Measurements from ENCODE around the gene ASAP2.

Gene ASAP2

GRCh38 chr2:9374071-9374730, 167.6 kb downstream of the ASAP2 start:
- H3K4me3 ChIP-seq (ENCODE audit: low read depth, low read length), result no peak overlapping the region

GRCh38 chr2:9375857-9376428, 169.3 kb downstream of the ASAP2 start:
- H3K4me3 ChIP-seq (ENCODE audit: low read depth, low read length), result no peak overlapping the region

GRCh38 chr2:9377461-9378097, 171.0 kb downstream of the ASAP2 start:
- no peak overlapping the region for H3K4me3 ChIP-seq (ENCODE audit: low read depth, low read length)

GRCh38 chr2:9378433-9379390, 172.1 kb downstream of the ASAP2 start:
- no peak overlapping the region for H3K4me3 ChIP-seq (ENCODE audit: low read depth, low read length)

DNA sequence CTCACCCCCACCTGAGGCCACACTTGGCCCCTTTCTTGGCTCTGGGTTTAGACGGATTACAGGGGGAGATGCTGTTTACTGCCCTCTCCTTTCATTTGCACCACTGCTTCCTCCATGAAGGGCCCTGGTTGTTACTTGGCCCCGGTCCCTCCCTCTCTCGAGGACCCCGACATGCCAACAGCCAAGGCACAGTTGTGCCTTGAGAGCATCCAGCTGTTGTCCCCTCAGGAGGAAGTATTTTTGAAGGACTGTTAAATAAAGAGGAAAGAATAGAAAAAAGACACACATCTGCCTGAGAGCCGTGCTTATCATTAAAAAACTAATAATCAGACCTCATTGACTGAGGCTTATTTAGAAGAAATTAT, 172.8 kb downstream of the ASAP2 start:
- H3K4me3 ChIP-seq (ENCODE audit: low read depth, low read length), result no peak overlapping the region

DNA sequence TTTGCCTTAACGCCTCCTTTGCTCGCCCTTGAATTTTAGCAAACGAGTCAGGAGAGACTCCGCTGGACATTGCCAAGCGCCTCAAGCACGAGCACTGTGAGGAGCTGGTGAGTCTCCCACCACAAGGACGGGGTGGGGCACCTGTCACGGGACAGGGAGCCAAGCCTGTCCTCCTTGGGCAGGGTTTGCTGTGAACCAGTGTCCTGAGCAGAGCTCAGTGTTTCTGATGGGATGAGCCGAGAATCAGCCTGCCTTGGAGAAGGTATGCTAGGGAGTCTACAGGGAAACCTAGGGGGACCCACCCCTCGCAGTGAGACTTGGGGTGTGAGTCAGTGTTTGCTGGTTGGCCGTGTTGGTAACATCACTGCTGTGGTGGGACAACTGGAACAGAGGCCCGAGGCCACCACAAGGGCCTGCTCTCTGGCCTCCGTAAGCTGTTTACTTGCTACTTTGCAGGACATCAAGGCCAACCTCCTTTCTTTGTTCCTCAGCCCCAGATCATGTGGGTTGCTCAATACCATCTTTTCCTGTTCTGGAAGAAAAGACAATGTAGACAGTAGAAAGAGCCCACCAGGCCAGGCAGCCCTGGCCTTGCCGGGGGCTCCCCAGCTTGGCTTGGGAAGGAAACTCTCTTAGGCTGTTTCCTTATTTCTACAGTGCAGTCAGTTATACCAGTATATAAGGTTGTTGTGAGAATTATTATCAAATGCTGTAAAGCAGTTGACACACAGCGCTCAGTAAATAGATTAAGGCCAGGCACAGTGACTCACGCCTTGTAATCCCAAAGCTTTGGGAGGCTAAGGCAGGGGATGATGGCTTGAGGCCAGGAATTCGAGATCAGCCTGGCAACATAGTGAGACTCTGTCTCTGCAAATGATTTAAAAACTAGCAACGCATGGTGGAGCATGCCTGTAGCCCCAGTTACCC, 174.4 kb downstream of the ASAP2 start:
- H3K4me3 ChIP-seq (ENCODE audit: low read depth, low read length), result no peak overlapping the region

GRCh38 chr2:9382604-9383235, 176.1 kb downstream of the ASAP2 start:
- no peak overlapping the region for H3K4me3 ChIP-seq (ENCODE audit: low read depth, low read length)

GRCh38 chr2:9384521-9384920, 177.9 kb downstream of the ASAP2 start:
- no peak overlapping the region for H3K4me3 ChIP-seq (ENCODE audit: low read depth, low read length)

DNA sequence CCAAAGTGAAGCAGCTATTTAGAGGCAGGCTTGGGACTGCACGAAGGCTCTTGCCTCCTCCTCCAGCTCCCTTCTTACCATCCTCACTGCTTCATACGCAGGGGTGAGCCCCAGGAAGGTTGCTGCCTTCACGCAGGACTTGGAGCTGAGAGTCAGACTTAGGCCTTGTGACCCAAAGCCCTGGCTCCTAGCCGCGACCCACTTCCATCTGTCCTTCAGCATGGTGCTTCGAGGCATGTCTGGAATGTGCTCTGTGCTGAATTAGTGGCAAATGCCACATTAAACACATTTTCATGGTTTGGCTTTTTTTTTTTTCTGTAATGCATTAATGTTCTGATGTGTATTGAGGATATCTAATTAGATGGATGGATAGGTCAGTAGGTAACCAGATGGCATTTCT, 179.2 kb downstream of the ASAP2 start:
- no peak overlapping the region for H3K4me3 ChIP-seq (ENCODE audit: low read depth, low read length)

- no peak overlapping the region for H3K4me3 ChIP-seq (ENCODE audit: low read depth, low read length)
Observed at GRCh38 chr2:9388199-9388681, 181.6 kb downstream of the ASAP2 start.

GRCh38 chr2:9388950-9389911, 182.6 kb downstream of the ASAP2 start:
- no peak overlapping the region for H3K4me3 ChIP-seq (ENCODE audit: low read depth, low read length)

- no peak overlapping the region for H3K4me3 ChIP-seq (ENCODE audit: low read depth, low read length)
Observed at GRCh38 chr2:9390151-9390850, 183.7 kb downstream of the ASAP2 start.

DNA sequence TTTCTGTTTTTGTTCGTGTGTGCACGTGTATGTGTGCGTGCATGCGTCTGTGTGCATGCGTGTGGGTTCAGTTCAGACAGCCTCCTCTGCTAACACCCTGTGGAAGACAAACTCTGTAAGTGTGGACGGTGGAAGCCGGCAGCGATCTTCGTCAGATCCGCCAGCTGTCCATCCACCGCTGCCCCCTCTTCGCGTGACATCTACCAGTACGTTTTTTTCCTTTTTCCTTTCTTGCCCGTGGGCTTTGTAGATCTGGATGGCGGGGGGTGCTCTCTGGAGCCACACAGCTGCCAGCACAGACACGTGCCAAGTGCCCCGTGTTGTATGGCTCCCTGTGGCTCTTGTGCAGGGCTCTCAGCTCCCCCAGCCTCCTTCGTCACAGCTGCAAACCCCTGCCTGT, 184.4 kb downstream of the ASAP2 start:
- no peak overlapping the region for H3K4me3 ChIP-seq (ENCODE audit: low read depth, low read length)

DNA sequence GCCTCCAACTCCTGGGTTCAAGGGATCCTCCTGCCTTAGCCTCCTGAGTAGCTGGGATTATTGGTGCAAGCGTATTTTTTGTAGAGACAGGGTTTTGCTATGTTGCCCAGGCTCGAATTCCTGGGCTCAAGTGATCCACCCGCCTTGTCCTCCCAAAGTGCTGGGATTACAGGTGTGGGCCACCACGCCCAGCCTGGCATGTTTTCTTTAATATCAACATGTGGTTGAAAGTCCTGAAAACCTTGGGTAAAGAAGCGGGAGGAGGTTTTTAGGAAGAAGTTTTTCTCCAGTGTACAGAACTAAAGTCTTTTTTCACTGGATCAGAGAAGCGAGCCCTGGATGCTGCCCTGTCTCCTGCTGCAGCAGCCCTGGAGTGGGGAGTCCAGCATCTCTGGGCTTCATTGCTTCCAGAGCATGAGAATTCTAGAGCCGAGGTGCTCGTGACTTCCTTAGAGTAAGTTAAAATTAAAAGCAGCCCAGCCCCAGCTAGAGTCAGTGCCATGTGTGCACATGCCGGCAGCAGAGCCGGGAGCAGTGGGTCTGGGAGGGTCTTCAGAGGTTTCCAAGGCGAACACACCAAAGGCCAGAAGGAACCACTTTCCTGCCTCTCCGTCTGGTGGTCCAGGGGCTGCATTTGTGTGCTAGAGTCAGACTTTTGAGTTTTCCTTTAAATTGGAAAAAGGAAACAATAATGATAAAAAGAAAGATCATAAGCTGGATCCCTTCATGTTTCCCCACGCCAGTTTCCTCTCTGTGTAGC, 185.5 kb downstream of the ASAP2 start:
- H3K4me3 ChIP-seq (ENCODE audit: low read depth, low read length), result no peak overlapping the region

DNA sequence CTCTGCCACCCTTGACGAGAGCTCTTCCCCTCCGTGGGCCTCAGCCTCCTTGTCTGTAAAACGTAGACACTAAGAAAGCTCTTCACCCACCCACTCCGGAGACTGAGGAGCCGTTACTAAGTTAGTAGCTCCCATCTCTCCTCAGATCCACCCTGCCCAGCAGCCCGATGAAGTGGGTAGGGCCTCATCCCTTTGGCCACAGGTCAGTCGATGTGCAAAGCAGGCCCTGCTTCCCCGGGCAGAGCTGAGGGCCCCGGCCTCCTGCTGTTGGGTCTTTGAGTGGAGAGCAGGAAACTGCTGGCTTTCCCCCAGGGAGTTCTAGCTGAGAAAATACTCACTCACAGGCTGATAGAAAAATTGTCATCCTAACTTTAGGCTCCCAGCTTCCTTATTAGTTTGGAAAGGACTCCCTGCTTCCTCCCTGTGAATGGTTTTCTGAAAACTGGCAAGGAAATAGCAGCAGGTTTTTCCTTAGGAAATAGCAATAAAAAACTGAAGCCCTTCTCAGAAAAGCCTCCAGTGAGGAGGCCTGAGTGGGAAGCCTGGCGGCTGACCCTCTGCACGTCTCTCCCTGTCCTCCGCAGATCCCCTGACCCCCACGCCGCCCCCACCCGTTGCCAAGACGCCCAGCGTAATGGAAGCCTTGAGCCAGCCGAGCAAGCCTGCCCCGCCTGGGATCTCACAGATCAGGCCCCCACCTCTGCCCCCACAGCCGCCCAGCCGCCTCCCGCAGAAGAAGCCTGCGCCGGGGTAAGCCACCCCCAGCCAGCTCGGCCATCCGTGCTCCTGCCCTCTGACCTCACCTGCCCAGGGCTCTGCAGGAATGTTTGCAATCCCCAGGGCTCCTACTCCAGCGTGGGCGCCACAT, 186.5 kb downstream of the ASAP2 start:
- no peak overlapping the region for H3K4me3 ChIP-seq (ENCODE audit: low read depth, low read length)

DNA sequence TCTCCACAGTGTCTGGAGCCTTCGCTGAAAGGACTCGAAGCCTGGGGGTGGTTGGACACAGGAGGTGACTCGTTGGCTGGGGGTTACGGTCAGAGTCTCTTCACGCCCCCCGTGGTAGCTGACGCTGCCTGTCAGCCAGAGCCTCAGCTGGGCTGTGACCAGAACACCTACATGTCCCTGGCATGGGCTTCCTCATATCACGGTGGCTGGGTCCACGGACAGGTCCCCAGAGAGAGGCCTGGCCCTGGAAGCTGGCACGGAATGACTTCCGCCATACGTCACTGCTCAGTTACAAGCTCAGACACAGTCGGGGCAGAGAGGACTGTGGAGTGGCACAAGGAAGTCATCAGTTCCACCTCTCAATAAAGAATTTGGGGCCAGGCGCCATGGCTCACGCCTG, 188.2 kb downstream of the ASAP2 start:
- H3K4me3 ChIP-seq (ENCODE audit: low read depth, low read length), result no peak overlapping the region

Data from iPS-11a (cell line).